Measurements from ENCODE around the gene FOLR3. TPM values are rescaled to one million over a fixed set of nuclear protein-coding genes. Genes with fewer than 3 reads are reported as not detected.
"Not testable (repeated sequence)": the region's sequence is repeated elsewhere in the genome, so short reads cannot be mapped to it uniquely, and the experiment has no call there.

The FOLR3 gene
- 1 to 10 TPM in 2 of 4 donors, not detected in 2; 1.2 to 1.6 TPM for total RNA-seq

DNA sequence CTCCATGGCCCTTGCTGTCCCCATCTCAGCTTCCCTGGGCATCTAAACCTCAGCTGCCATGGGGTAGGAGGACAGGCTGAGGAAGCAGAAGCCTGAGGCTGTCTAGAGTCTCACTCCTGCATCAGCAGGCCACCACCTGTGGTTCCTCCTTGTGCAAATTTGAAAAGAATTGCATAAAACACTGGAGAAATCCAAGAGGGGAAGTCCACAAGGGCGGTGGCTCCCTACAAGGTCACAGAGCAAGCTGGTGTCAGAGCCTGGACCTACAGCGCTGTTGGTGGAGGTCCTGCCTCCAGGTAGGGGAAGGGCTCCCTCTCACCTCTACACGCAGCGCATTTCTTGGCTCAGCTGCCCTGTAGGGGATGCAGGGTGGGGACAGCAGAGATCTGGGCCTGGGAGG is at the start of gene FOLR3:
FOLR3 (plus strand) TSS at position 253 of the 400 bp plus-strand sequence. CDS start 228 bp downstream, outside the sequence.
- intact Hi-C loops (cut with DNase I); H3K4me1 ChIP-seq; DNase-seq; H3K27me3 ChIP-seq; H3K27ac ChIP-seq; H3K9me3 ChIP-seq; H3K4me3 ChIP-seq (replicated peaks in 1 of 3); H3K36me3 ChIP-seq: not testable (repeated sequence)
- 71 to 84% methylated on average over 4 of the region's 4 CpGs for WGBS, 2 donors

DNA sequence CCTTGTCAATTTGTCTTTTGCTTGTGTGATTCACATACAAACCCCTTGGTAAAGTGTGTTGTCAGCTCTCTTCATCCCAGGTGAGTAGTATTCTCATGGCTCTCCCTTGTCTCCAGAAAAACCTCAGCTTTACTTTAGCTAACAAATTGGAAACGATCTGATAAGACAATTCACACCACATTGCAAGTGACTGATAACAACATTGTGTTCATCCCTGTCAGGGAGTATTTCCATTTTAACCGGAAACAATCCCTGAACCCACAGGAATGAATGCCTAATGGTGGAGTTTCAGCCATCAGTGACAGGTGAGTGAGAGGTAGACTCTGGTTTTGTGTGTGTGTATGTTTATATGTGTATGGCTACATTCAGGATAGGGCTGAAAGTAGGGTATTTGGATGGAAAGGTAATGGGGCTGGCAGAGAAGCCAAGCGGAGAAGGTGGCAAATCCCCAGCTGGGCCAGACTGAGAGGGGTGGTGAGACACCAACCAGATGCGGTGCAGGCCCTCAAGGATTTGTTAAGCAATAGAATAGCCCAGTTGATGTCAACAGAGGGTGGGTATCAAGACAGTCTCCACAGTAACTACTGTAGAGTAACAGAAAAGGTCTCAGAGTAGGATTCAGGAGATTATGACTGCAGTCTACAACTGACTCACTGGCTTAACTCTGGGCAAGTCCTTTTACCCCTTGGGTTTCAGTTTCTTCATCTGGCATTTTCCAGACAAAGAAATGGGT is 47.3 kb upstream of the FOLR3 start:
- Histone ChIP-seq H3K36me3 (no peaks in the 10 kb centered on the region), H3K4me1 (peaks cover 21 to 24% of the 10 kb centered on the region in 2 donors), H3K27me3 (no peaks in the 10 kb centered on the region), H3K9me3 (no peaks in the 10 kb centered on the region), H3K4me3 (replicated peaks in 1 of 3) (no peak overlapping the region), H3K27ac (no peak overlapping the region)
- TF ChIP-seq POLR2A (IDR thresholded peaks at IDR 0.05), result no peak
- TF ChIP-seq, protein P1, sequence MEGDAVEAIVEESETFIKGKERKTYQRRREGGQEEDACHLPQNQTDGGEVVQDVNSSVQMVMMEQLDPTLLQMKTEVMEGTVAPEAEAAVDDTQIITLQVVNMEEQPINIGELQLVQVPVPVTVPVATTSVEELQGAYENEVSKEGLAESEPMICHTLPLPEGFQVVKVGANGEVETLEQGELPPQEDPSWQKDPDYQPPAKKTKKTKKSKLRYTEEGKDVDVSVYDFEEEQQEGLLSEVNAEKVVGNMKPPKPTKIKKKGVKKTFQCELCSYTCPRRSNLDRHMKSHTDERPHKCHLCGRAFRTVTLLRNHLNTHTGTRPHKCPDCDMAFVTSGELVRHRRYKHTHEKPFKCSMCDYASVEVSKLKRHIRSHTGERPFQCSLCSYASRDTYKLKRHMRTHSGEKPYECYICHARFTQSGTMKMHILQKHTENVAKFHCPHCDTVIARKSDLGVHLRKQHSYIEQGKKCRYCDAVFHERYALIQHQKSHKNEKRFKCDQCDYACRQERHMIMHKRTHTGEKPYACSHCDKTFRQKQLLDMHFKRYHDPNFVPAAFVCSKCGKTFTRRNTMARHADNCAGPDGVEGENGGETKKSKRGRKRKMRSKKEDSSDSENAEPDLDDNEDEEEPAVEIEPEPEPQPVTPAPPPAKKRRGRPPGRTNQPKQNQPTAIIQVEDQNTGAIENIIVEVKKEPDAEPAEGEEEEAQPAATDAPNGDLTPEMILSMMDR (IDR thresholded peaks at IDR 0.05), result no peak
- WGBS, 2 donors, result 85 to 87% methylated on average over 4 of the region's 4 CpGs
- intact Hi-C loops (cut with DNase I), result no loop called here
- no peak for DNase-seq

DNA sequence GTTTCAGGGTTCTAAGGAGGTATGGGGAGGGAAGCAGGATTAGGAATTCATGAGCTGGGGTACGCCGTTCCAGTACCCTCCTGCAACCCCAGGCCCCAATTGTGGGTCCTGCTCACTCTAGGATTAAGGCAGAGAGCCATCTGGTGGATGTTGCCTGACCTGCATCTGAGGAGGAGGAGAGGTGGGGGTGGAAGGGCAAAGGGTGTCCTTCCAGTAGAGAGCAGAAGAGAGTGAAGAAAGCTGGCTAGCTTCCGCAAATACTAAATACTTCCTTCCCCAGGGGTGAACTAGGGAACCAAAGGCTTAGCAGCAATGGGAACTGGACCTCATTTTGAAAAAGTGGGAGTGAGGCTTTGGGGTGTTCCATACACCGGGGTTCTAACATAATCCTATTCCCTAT is 44.2 kb upstream of the FOLR3 start:
- DNase-seq, result peak; percentile 77 to 78
- Histone ChIP-seq H3K27me3 (no peaks in the 10 kb centered on the region), H3K4me3 (replicated peaks in 1 of 3) (no peak overlapping the region), H3K36me3 (peaks cover 0 to 6% of the 10 kb centered on the region in 2 donors), H3K9me3 (no peaks in the 10 kb centered on the region), H3K27ac (peak overlapping the region; percentile 47 to 59 (median 51)), H3K4me1 (peaks cover 25 to 30% of the 10 kb centered on the region in 2 donors)
- intact Hi-C loops (cut with DNase I), result no loop called here
- TF ChIP-seq, protein P1 (IDR thresholded peaks at IDR 0.05), result peak; percentile 47 to 97 (median 86)
- no peak for TF ChIP-seq POLR2A (IDR thresholded peaks at IDR 0.05)
- WGBS, 2 donors, result 33 to 36% methylated on average over 4 of the region's 4 CpGs

DNA sequence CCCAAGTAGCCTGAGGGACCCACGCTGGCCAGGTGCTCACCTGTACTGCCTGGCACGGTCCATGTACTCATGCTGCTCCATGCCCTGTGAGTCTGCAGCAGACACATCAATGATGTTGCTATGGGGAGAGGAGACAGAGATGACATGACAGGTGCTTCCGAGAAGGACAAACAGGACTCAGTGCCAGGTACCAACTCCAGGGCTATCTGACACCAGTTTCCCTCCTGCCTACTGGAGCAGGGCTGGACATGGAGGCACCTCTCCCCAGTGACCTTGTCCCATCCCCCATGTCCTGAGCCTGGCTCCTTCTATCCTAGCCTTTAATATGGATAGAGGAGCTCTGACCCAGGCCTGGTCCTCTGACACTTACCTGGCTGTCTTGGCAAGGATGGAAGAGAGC is 36.8 kb upstream of the FOLR3 start:
- Histone ChIP-seq H3K36me3 (peaks cover 27 to 31% of the 10 kb centered on the region in 2 donors), H3K4me1 (peaks cover 13 to 32% of the 10 kb centered on the region in 2 donors), H3K27ac (no peak overlapping the region), H3K4me3 (replicated peaks in 1 of 3) (no peak overlapping the region), H3K27me3 (no peaks in the 10 kb centered on the region), H3K9me3 (no peaks in the 10 kb centered on the region)
- TF ChIP-seq, protein P1 (IDR thresholded peaks at IDR 0.05), result no peak
- TF ChIP-seq POLR2A (IDR thresholded peaks at IDR 0.05), result no peak
- intact Hi-C loops (cut with DNase I), result no loop called here
- no peak for DNase-seq
- 85 to 92% methylated on average over 2 to 3 of the region's 3 CpGs for WGBS, 2 donors

DNA sequence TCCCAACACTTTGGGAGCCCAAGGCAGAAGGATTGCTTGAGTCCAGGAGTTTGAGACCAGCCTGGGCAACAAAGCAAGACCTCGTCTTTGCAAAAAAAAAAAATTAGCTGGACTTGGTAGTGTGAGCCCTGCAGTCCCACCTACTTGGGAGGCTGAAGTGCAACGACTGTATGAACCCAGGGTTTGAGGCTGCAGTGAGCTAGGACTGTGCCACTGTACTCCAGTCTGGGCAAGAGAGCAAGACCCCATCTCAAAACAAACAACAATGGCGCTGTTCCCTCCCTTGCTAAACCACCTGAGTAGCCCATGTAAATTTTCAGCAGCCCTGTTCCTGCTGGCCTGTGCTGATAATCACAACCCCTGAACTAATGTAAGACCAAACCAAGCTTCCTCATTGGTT is 35.5 kb upstream of the FOLR3 start:
- Histone ChIP-seq H3K4me3 (replicated peaks in 1 of 3) (no peak overlapping the region), H3K36me3 (peaks cover 26 to 27% of the 10 kb centered on the region in 2 donors), H3K27ac (no peak overlapping the region), H3K27me3 (no peaks in the 10 kb centered on the region), H3K9me3 (no peaks in the 10 kb centered on the region), H3K4me1 (peaks cover 14 to 34% of the 10 kb centered on the region in 2 donors)
- intact Hi-C loops (cut with DNase I), result loop anchor here (10.0 kb wide), 2 partner anchors 125 to 335 kb away; partner anchors contain the start of genes CLPB and INPPL1
- no peak for DNase-seq
- TF ChIP-seq, protein P1 (IDR thresholded peaks at IDR 0.05), result no peak
- no peak for TF ChIP-seq POLR2A (IDR thresholded peaks at IDR 0.05)
- WGBS, 2 donors, result 92 to 93% methylated on average over 3 of the region's 3 CpGs

Measured in thyroid gland (tissue), 4 donors.